SK-N-SH (cell line): ENCODE results near the gene ZNF491. TPM values are rescaled to one million over a fixed set of nuclear protein-coding genes. Genes with fewer than 3 reads are reported as not detected.
"Not testable (repeated sequence)": the region's sequence is repeated elsewhere in the genome, so short reads cannot be mapped to it uniquely, and the experiment has no call there.

Experiments used
- CTCF ChIA-PET: fragments of 300-600, 350-600 bp; formaldehyde crosslinking; extraction: SDS; loops from one replicate; lab custom pipeline; 2021; lab: Yijun Ruan, JAX
- POLR2A ChIA-PET: fragments of 350-600 bp; sonication (Branson Sonifier 250); formaldehyde crosslinking; extraction: SDS; loops from one replicate; lab custom pipeline; 2020; ENCODE audit warnings: antibody characterized with exemption, inconsistent platforms; lab: Yijun Ruan, JAX
- DNase-seq: peaks from one replicate; pipeline ENCODE4 v3.0.0; 2012
- H2AFZ ChIP-seq: fragments of 200-600 bp; sonication (generic); 2 replicates; pipeline ENCODE4 v1.8.1; 2016; ENCODE audit warnings: antibody characterized with exemption, mild to moderate bottlenecking, low read depth
- H3F3A ChIP-seq: fragments of 200-600 bp; sonication (generic); replicated peaks from 2 replicates; pipeline ENCODE3; 2016; ENCODE audit warnings: antibody characterized with exemption, mild to moderate bottlenecking; ENCODE audit not compliant: insufficient read depth
- H3K27ac ChIP-seq, 2 experiments: fragments of 200-500 bp in 1 of 2; fragments of 200-600 bp in 1 of 2; sonication (Bioruptor generic) in 1 of 2; sonication (generic), shearing (Covaris generic) in 1 of 2; 2 replicates each; pipeline versions ENCODE4 v1.5.1 to v1.6.1; 2014 to 2016; ENCODE audit warnings: low read depth in 2 of 2, inconsistent platforms in 1 of 2, low read length in 1 of 2, mild to moderate bottlenecking in 1 of 2, mixed read lengths in 1 of 2
- H3K27me3 ChIP-seq: fragments of 200-600 bp; sonication (generic), shearing (Covaris generic); 2 replicates; pipeline ENCODE4 v1.6.1; 2016; ENCODE audit warnings: mixed run types; ENCODE audit not compliant: insufficient read depth
- H3K36me3 ChIP-seq, 2 experiments: fragments of 200-500 bp in 1 of 2; fragments of 200-600 bp in 1 of 2; sonication (Bioruptor generic) in 1 of 2; sonication (generic) in 1 of 2; replicated peaks in 1 of 2; 2 replicates each; pipeline versions ENCODE3 to v1.5.1; 2014 to 2016; ENCODE audit warnings: low read length in 1 of 2, mild to moderate bottlenecking in 1 of 2; ENCODE audit not compliant: insufficient read depth in 2 of 2, control insufficient read depth in 1 of 2
- H3K4me1 ChIP-seq, 2 experiments: fragments of 200-500 bp in 1 of 2; fragments of 200-600 bp in 1 of 2; sonication (Bioruptor generic) in 1 of 2; sonication (generic), shearing (Covaris generic) in 1 of 2; 2 replicates each; pipeline versions ENCODE4 v1.5.1 to v1.6.1; 2014 to 2016; ENCODE audit warnings: low read depth in 1 of 2, low read length in 1 of 2, mixed run types in 1 of 2; ENCODE audit not compliant: insufficient read depth in 2 of 2, control insufficient read depth in 1 of 2
- H3K4me2 ChIP-seq: fragments of 200-600 bp; sonication (generic), shearing (Covaris generic); 2 replicates; pipeline ENCODE4 v1.6.1; 2017; ENCODE audit warnings: mixed run types
- H3K4me3 ChIP-seq, 2 experiments: fragments of 200-500 bp in 1 of 2; fragments of 200-600 bp in 1 of 2; sonication (Bioruptor generic) in 1 of 2; sonication (generic), shearing (Covaris generic) in 1 of 2; 2 replicates each; pipeline versions ENCODE4 v1.5.1 to v1.8.1; 2014 to 2016; ENCODE audit warnings: low read depth in 2 of 2, inconsistent platforms in 1 of 2, low read length in 1 of 2, mild to moderate bottlenecking in 1 of 2, mixed read lengths in 1 of 2, moderate library complexity in 1 of 2
- H3K79me2 ChIP-seq: fragments of 200-600 bp; sonication (generic); 2 replicates; pipeline ENCODE4 v1.8.1; 2017; ENCODE audit warnings: mild to moderate bottlenecking; ENCODE audit not compliant: insufficient read depth
- H3K9ac ChIP-seq: fragments of 200-600 bp; sonication (generic); 2 replicates; pipeline ENCODE4 v1.6.1; 2017; ENCODE audit warnings: mixed run types
- H3K9me2 ChIP-seq: fragments of 200-600 bp; sonication (generic); 2 replicates; pipeline ENCODE4 v1.6.1; 2017; ENCODE audit warnings: mixed run types
- H3K9me3 ChIP-seq: fragments of 200-600 bp; sonication (generic); 2 replicates; pipeline ENCODE4 v1.6.1; 2017; ENCODE audit warnings: mixed run types, mild to moderate bottlenecking, moderate library complexity
- H4K20me1 ChIP-seq: fragments of 200-600 bp; sonication (generic); 2 replicates; pipeline ENCODE4 v1.6.1; 2017; ENCODE audit warnings: mild to moderate bottlenecking, mixed run types; ENCODE audit not compliant: insufficient read depth
- ELF1 ChIP-seq: IDR thresholded peaks from 2 replicates; pipeline ENCODE4 v1.4.0; 2012
- EP300 ChIP-seq, 2 experiments: IDR thresholded peaks; 2 replicates each; pipeline versions ENCODE4 v1.4.0 to v1.6.1; 2012; ENCODE audit warnings: borderline replicate concordance in 1 of 2, low read depth in 1 of 2, low read length in 1 of 2
- EZH2phosphoT487 ChIP-seq: fragments of 200-600 bp; sonication (generic); IDR thresholded peaks from 2 replicates; pipeline ENCODE4 v1.6.1; 2017; ENCODE audit warnings: low read depth, mixed run types, mild to moderate bottlenecking, antibody characterized with exemption, moderate library complexity, borderline replicate concordance
- FOSL2 ChIP-seq: IDR thresholded peaks from 2 replicates; pipeline ENCODE4 v1.4.0; 2012; ENCODE audit warnings: low read depth, mild to moderate bottlenecking, moderate library complexity, borderline replicate concordance
- FOXJ3 ChIP-seq: sonication (generic); formaldehyde crosslinking; IDR thresholded peaks from 2 replicates; pipeline ENCODE4 v1.5.1; 2020; ENCODE audit warnings: mild to moderate bottlenecking, missing genetic modification reagents
- MXI1 ChIP-seq: IDR thresholded peaks from 2 replicates; pipeline ENCODE4 v1.6.1; 2012; ENCODE audit warnings: mild to moderate bottlenecking, low read depth, low read length, improper control_type of control experiment
- NFIC ChIP-seq: IDR thresholded peaks from 2 replicates; pipeline ENCODE4 v1.4.0; 2012; ENCODE audit warnings: borderline replicate concordance
- NRF1 ChIP-seq: IDR thresholded peaks from 2 replicates; pipeline ENCODE4 v1.6.1; 2012; ENCODE audit warnings: low read depth, mild to moderate bottlenecking, low read length
- POLR2AphosphoS5 ChIP-seq: IDR thresholded peaks from 2 replicates; pipeline ENCODE4 v1.6.1; 2012; ENCODE audit warnings: low read depth, low read length
- RAD21 ChIP-seq: IDR thresholded peaks from 2 replicates; pipeline ENCODE4 v1.6.1; 2012; ENCODE audit warnings: mild to moderate bottlenecking, low read length
- RCOR1 ChIP-seq: fragments of 150-350 bp; IDR thresholded peaks from 2 replicates; pipeline ENCODE4 v1.6.1; 2017; ENCODE audit warnings: antibody characterized with exemption, low read length
- RFX5 ChIP-seq: IDR thresholded peaks from 2 replicates; pipeline ENCODE4 v1.6.1; 2012; ENCODE audit warnings: mild to moderate bottlenecking, improper control_type of control experiment, low read length
- TAF1 ChIP-seq: IDR thresholded peaks from 2 replicates; pipeline ENCODE4 v1.6.1; 2012; ENCODE audit warnings: low read depth, mild to moderate bottlenecking, low read length, moderate library complexity, borderline replicate concordance
- TEAD4 ChIP-seq: IDR thresholded peaks from 2 replicates; pipeline ENCODE4 v1.4.0; 2012; ENCODE audit warnings: mild to moderate bottlenecking, borderline replicate concordance; ENCODE audit not compliant: insufficient read depth
- WGBS: methylation state at CpG from one replicate; pipeline ENCODE4 v1.1.6; 2017; ENCODE audit warnings: low lambda C conversion rate; 5-methylcytosine and 5-hydroxymethylcytosine counted together
- polyA plus RNA-seq, 3 experiments: library from polyadenylated mRNA; depleted of rRNA; stranded (reverse); fragments of >200 nt; gene quantifications; 2 replicates each; pipeline ENCODE4 v1.2.3, GENCODE V29; 2012
- TF ChIP-seq, protein P1 (sequence below): fragments of 150-350 bp; IDR thresholded peaks from 2 replicates; pipeline ENCODE4 v1.6.1; 2017; ENCODE audit warnings: antibody characterized with exemption, low read length, low read depth, borderline replicate concordance

ZNF491 gene
- polyA plus RNA-seq, 1 of the 3 experiments (the other 2 are of a cell fraction) = 0.77 TPM

DNA sequence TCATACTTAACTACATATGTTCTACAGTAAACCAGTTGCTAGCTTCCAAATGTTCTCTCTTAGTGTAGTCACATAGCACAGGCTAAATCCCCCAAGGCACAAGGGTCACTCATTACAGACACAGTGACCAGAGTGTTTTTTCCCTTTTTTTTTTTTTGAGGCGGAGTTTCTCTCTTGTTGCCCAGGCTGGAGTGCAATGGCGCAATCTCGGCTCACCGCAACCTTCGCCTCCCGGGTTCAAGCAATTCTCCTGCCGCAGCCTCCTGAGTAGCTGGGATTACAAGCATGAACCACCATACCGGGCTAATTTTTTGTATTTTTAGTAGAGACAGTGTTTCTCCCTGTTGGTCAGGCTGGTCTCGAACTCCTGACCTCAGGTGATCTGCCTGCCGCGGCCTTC lies 21.7 kb upstream of the ZNF491 start:
- H3K4me1 ChIP-seq, H3K4me3 ChIP-seq, DNase-seq, H3K9me2 ChIP-seq, H2AFZ ChIP-seq, POLR2A ChIA-PET, H3K4me2 ChIP-seq, H3K27ac ChIP-seq, H3K27me3 ChIP-seq, CTCF ChIA-PET, H3F3A ChIP-seq, H4K20me1 ChIP-seq, H3K9ac ChIP-seq: not testable (repeated sequence)
- 84% methylated on average over 11 of the region's 11 CpGs for WGBS
- H3K79me2 ChIP-seq = peaks cover 12% of the 10 kb centered on the region
- peaks cover 25% of the 10 kb centered on the region for H3K9me3 ChIP-seq
- H3K36me3 ChIP-seq = peaks cover 33 to 49% of the 10 kb centered on the region in 2 experiments

DNA sequence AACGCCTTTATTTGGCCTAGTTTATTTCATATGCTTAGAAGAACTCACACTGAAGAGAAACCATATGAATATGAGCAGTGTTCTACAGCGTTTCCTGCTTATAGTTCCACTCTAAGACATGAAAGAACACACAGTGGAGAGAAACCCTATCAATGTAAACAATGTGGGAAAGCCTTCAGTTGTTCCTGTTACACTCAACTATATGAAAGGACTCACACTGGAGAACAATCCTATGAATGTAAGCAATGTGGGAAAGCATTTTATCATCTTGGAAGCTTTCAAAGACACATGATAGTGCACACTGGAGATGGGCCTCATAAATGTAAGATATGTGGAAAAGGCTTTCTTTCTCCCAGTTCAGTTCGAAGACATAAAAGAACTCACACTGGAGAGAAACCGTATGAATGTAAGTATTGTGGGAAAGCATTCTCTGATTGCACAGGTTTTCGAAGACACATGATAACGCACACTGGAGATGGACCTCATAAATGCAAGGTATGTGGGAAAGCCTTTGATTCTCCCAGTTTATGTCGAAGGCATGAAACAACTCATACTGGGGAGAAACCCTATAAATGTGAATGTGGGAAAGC lies 17.8 kb upstream of the ZNF491 start:
- Histone ChIP-seq H3K79me2 (no peaks in the 10 kb centered on the region; the same call in 1 of the 2 replicates), H3K9me2 (no peaks in the 10 kb centered on the region), H3K9ac (no peak overlapping the region), H4K20me1 (no peaks in the 10 kb centered on the region), H3K9me3 (peaks cover 53% of the 10 kb centered on the region), H3K36me3 (peaks cover 41 to 73% of the 10 kb centered on the region in 2 experiments), H3K27ac (no peak overlapping the region), H3K4me2 (no peak overlapping the region)
- WGBS = 84% methylated on average over 7 of the region's 7 CpGs
- no peak for DNase-seq
- POLR2A ChIA-PET = no interaction called here
- CTCF ChIA-PET = interaction anchor here (3.3 kb wide), 1 partner anchor 17 kb away, joined by 16 read pairs; no protein-coding TSS in a partner anchor
- TF ChIP-seq TAF1 (no peak), FOSL2 (no peak), NRF1 (no peak), NFIC (no peak), FOXJ3 (CRISPR knock-in tag) (no peak), MXI1 (no peak), RAD21 (no peak), ELF1 (no peak), TEAD4 (no peak), EP300 (IDR thresholded peaks at IDR 0.05; ENCODE audit: borderline replicate concordance in 1 of 2, low read depth in 1 of 2, low read length in 1 of 2) (no peak), RFX5 (no peak), POLR2AphosphoS5 (no peak), RCOR1 (no peak), EZH2phosphoT487 (no peak)
- TF ChIP-seq, protein P1, sequence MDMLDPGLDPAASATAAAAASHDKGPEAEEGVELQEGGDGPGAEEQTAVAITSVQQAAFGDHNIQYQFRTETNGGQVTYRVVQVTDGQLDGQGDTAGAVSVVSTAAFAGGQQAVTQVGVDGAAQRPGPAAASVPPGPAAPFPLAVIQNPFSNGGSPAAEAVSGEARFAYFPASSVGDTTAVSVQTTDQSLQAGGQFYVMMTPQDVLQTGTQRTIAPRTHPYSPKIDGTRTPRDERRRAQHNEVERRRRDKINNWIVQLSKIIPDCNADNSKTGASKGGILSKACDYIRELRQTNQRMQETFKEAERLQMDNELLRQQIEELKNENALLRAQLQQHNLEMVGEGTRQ = no peak
- TF ChIP-seq, all 33 proteins: peak for 0
- H3F3A ChIP-seq = peaks cover 3% of the 10 kb centered on the region
- H3K4me1 ChIP-seq = no peaks in the 10 kb centered on the region
- H3K4me3 ChIP-seq = no peak overlapping the region; a peak in 1 of 4 replicates
- H2AFZ ChIP-seq = no peak overlapping the region
- H3K27me3 ChIP-seq = no peaks in the 10 kb centered on the region
